Epidermal melanocyte (primary cell): ENCODE results near the gene PLCH1.
A peak's percentile ranks its signal among the peaks of the same experiment; 100 is the strongest.

Experiments
- DNase-seq: peaks from one replicate; pipeline ENCODE4 v3.0.0; 2011; ENCODE audit warnings: low spot score; ENCODE audit not compliant: insufficient read length

The PLCH1 gene

GRCh38 chr3:155682426-155683343, 62.2 kb downstream of the PLCH1 start:
- DNase-seq, result no peak

- no peak for DNase-seq
Observed at GRCh38 chr3:155676252-155676981, 68.5 kb downstream of the PLCH1 start.

DNA sequence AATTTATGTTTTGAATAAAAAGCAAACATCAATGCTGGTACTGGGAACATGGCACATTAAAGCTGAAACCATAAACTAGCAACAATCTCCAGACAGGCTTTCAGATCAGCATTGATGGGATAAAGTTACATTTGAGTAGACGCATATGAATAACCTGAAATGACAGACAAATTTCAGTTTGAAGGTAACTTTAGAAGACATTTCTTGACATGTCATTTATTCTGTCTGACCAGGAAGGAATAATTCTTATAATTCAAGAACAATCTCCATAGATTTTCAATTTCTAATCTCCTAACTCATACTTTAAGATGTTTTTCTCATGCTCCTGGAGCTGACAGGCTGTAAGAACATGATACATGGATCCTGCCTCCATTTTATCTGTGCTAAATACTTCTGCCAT, 69.8 kb downstream of the PLCH1 start:
- DNase-seq, result no peak

DNA sequence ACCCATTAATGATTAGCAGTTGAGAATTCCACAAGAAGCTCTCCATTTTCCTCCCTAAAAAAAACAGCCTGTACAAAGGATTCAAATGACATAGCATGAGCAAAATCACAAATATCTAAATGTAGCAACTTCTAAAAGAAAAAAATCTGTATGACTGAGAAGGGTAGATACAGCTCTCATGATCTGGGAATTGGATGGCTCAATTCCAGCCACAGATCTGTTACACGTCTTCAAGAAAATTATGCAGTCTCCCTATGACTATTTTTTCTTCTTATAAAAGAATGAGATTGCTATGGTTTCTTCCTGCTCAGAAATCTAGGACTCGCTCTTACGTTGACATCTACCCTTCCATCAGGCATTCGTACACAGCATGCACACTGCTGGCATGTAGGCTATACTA, 71.5 kb downstream of the PLCH1 start:
- no peak for DNase-seq

DNA sequence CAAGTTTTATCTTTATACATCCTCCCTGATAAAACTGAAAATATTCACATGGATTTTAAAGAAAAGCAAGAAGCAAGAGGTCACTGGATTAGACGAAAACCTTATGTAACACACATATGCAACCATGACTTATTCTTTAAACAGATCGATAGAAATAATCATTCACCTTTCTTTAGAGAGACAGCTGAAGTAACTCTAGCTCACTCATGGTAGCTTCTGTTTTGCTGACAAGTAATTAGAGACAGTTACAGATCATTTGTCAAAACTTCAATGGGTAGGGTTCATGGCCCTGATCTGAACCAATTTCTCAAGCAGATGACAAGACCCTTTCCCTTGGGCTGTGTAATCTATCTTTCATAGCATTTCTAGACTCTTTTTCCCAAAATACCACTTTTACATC, 74.5 kb downstream of the PLCH1 start:
- no peak for DNase-seq

- DNase-seq, result no peak
Observed at GRCh38 chr3:155667988-155668387, 76.9 kb downstream of the PLCH1 start.

GRCh38 chr3:155664925-155665695, 79.8 kb downstream of the PLCH1 start:
- peak; percentile 24 for DNase-seq

- no peak for DNase-seq
Observed at GRCh38 chr3:155663467-155664212, 81.2 kb downstream of the PLCH1 start.

GRCh38 chr3:155661760-155662159, 83.1 kb downstream of the PLCH1 start:
- DNase-seq, result no peak

DNA sequence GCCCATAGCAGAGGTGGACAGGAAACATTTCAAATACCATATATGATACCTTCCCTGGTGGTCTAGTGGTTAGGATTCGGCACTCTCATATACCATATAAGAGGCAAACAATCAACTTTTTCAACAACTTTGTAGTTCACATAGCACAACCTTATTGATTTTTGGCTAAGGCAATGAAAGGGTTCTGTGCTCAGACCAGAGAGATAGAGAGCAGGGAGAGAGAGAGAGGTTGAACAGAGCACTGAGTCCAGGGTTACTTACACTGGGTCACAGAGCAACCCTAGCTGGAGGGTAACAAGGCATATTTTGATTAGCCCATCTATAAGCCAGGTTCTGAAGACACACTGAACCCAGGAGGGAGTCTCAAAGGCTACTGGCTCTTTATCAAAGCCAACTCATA, 83.8 kb downstream of the PLCH1 start:
- DNase-seq, result no peak

GRCh38 chr3:155658671-155659261, 86.1 kb downstream of the PLCH1 start:
- no peak for DNase-seq

DNA sequence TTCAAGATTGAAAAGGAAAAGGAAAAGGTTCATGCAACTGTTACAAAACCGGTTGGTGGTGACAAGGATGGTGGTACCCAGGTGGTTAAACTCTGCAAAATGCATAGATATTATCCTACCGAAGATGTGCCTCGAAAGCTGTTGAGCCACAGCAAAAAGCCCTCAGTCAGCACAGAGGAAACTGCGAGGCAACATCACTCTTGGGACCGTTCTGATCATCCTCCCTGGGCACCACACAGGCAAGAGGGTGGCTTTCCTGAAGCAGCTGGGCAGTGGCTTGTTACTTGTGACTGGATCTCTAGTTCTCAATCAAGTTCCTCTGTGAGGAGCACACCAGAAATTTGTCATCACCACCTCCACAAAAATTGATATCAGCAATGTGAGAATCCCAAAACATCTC, 86.9 kb downstream of the PLCH1 start:
- DNase-seq, result no peak

GRCh38 chr3:155657161-155657560, 87.7 kb downstream of the PLCH1 start:
- no peak for DNase-seq

DNA sequence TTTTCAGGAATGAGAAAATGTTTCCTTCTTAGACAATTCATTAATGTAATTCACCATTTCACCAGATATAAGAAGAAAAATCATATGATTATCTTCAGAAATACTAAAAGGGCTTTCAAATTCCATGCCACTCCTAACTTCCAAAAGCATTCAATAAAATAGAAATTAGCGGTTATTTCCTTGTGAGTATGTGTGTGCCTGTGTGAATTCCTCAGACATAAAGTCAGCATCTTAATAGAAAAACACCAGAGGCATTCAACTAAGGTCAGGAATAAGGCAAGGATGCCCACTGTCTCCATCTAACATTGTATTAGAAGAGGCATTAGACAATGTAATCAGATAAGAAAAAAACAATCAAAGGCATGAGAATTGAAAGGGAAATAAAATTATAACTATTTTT, 88.4 kb downstream of the PLCH1 start:
- no peak for DNase-seq

- DNase-seq, result no peak
Observed at GRCh38 chr3:155651489-155652218, 93.2 kb downstream of the PLCH1 start.

DNA sequence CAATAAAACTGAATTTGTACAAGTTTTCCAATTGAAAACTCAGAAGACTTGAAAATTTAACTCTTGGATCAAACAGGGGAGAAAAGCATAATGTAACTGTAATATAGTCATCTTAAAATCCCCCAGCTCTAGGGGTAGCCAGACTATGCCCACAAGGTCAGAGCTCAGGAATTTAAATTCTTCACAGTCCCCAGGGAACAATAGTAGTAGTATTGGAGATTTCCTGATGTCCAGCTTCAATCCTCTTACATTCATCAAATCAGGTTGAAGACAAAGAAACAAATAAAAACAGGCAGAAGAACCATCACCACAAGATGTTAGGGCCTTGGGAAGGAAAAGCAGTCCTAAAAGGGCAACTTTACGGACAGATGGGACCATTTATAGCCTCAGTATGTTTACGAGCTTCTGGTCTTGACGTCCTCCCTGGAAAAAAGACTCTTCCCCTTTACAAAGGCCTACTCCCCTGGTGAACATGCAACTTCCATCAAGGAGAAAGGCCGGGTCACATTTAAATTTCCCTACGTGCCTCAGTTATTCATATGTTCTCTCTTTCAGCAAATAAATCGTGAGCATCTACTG, 96.8 kb downstream of the PLCH1 start:
- no peak for DNase-seq

DNA sequence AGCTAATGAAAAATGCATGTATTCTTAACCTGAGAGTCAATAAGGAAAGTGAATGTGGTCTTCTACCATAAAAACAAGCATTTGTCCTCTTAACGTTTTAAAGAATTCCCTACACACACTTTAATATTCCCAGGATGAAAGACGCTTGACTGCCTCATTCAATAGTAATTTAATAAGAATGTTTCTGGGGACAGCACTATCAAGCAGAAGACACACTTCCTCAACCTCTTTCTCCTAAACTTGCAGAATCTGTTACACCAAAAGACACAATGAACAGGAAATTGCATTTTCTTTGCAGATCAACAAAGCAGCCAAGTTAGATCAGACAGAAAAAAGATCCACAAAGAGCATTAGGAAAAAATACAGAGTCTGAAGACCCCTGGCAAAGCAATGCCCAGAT, 97.7 kb downstream of the PLCH1 start:
- no peak for DNase-seq

- no peak for DNase-seq
Observed at GRCh38 chr3:155646669-155647068, 98.2 kb downstream of the PLCH1 start.

- DNase-seq, result no peak
Observed at GRCh38 chr3:155646128-155646527, 98.7 kb downstream of the PLCH1 start.
